ENCODE data around the gene MEI4.

The MEI4 gene

GRCh38 chr6:77674211-77674610 lies 21.4 kb downstream of the MEI4 start:
- Histone ChIP-seq H3K79me2 (ENCODE audit: insufficient read depth, low read length) (no peaks in the 10 kb centered on the region), H3K9ac (ENCODE audit: low read depth, low read length) (no peak overlapping the region), H3K4me2 (ENCODE audit: insufficient read depth, low read length) (no peak overlapping the region), H3K4me3 (ENCODE audit: low read depth in 1 of 2, low read length in 2 of 2) (no peak overlapping the region), H3K36me3 (ENCODE audit: insufficient read depth, low read length) (no peaks in the 10 kb centered on the region), H3K27ac (ENCODE audit: low read length) (no peak overlapping the region), H3K4me1 (ENCODE audit: insufficient read depth, low read length) (no peaks in the 10 kb centered on the region), H3K27me3 (ENCODE audit: insufficient read depth, low read length, poor library complexity) (no peaks in the 10 kb centered on the region), H2AFZ (ENCODE audit: low read depth, low read length) (no peak overlapping the region), H3K9me3 (ENCODE audit: insufficient read depth, low read length, severe bottlenecking) (no peaks in the 10 kb centered on the region), H4K20me1 (ENCODE audit: insufficient read depth, low read length) (no peaks in the 10 kb centered on the region)
- TF ChIP-seq EZH2 (IDR thresholded peaks at IDR 0.05; ENCODE audit: borderline replicate concordance, low read depth, low read length, severe bottlenecking) (no peak), CTCF (IDR thresholded peaks at IDR 0.05; ENCODE audit: borderline replicate concordance, extremely low read depth, low read length, poor library complexity, severe bottlenecking) (no peak)
- no peak for DNase-seq
- no peak for ATAC-seq (ENCODE audit: insufficient read depth, low read depth)

GRCh38 chr6:77678048-77678447 lies 25.2 kb downstream of the MEI4 start:
- Histone ChIP-seq H3K9ac (ENCODE audit: low read depth, low read length) (no peak overlapping the region), H3K4me1 (ENCODE audit: insufficient read depth, low read length) (no peaks in the 10 kb centered on the region), H3K4me3 (ENCODE audit: low read depth in 1 of 2, low read length in 2 of 2) (no peak overlapping the region), H3K27ac (ENCODE audit: low read length) (no peak overlapping the region), H3K79me2 (ENCODE audit: insufficient read depth, low read length) (no peaks in the 10 kb centered on the region), H3K36me3 (ENCODE audit: insufficient read depth, low read length) (no peaks in the 10 kb centered on the region), H4K20me1 (ENCODE audit: insufficient read depth, low read length) (no peaks in the 10 kb centered on the region), H2AFZ (ENCODE audit: low read depth, low read length) (no peak overlapping the region), H3K4me2 (ENCODE audit: insufficient read depth, low read length) (no peak overlapping the region), H3K9me3 (ENCODE audit: insufficient read depth, low read length, severe bottlenecking) (no peaks in the 10 kb centered on the region), H3K27me3 (ENCODE audit: insufficient read depth, low read length, poor library complexity) (no peaks in the 10 kb centered on the region)
- TF ChIP-seq EZH2 (IDR thresholded peaks at IDR 0.05; ENCODE audit: borderline replicate concordance, low read depth, low read length, severe bottlenecking) (no peak), CTCF (IDR thresholded peaks at IDR 0.05; ENCODE audit: borderline replicate concordance, extremely low read depth, low read length, poor library complexity, severe bottlenecking) (no peak)
- DNase-seq (no peak), ATAC-seq (ENCODE audit: insufficient read depth, low read depth) (no peak)

GRCh38 chr6:77683515-77683914 lies 30.7 kb downstream of the MEI4 start:
- H3K4me1 ChIP-seq (ENCODE audit: insufficient read depth, low read length) = no peaks in the 10 kb centered on the region

More at GRCh38 chr6:77683515-77683914, 30.7 kb downstream of the MEI4 start:
- Histone ChIP-seq H3K4me2 (ENCODE audit: insufficient read depth, low read length) (no peak overlapping the region), H3K27ac (ENCODE audit: low read length) (no peak overlapping the region), H3K79me2 (ENCODE audit: insufficient read depth, low read length) (no peaks in the 10 kb centered on the region), H3K9ac (ENCODE audit: low read depth, low read length) (no peak overlapping the region), H3K4me3 (ENCODE audit: low read depth in 1 of 2, low read length in 2 of 2) (no peak overlapping the region), H4K20me1 (ENCODE audit: insufficient read depth, low read length) (no peaks in the 10 kb centered on the region), H3K36me3 (ENCODE audit: insufficient read depth, low read length) (no peaks in the 10 kb centered on the region), H2AFZ (ENCODE audit: low read depth, low read length) (no peak overlapping the region), H3K27me3 (ENCODE audit: insufficient read depth, low read length, poor library complexity) (no peaks in the 10 kb centered on the region), H3K9me3 (ENCODE audit: insufficient read depth, low read length, severe bottlenecking) (no peaks in the 10 kb centered on the region)
- DNase-seq (no peak), ATAC-seq (ENCODE audit: insufficient read depth, low read depth) (no peak)
- TF ChIP-seq EZH2 (IDR thresholded peaks at IDR 0.05; ENCODE audit: borderline replicate concordance, low read depth, low read length, severe bottlenecking) = no peak
- TF ChIP-seq CTCF (IDR thresholded peaks at IDR 0.05; ENCODE audit: borderline replicate concordance, extremely low read depth, low read length, poor library complexity, severe bottlenecking) = no peak
